Right kidney (tissue), 1 donor: Measurements from ENCODE around the gene CEMIP.
A peak's percentile ranks its signal among the peaks of the same experiment; 100 is the strongest.

Experiments
- DNase-seq: peaks from one replicate; pipeline ENCODE4 v3.0.0-alpha.2; 2016

CEMIP gene

GRCh38 chr15:80929689-80930088, 150.5 kb downstream of the CEMIP start:
- no peak for DNase-seq

GRCh38 chr15:80931191-80931590, 152.0 kb downstream of the CEMIP start:
- no peak for DNase-seq

GRCh38 chr15:80931721-80932512, 152.7 kb downstream of the CEMIP start:
- DNase-seq = no peak

- no peak for DNase-seq
Observed at GRCh38 chr15:80932513-80932815, 153.3 kb downstream of the CEMIP start.

- peak; percentile 11 for DNase-seq
Observed at GRCh38 chr15:80932989-80933388, 153.8 kb downstream of the CEMIP start.

- no peak for DNase-seq
Observed at GRCh38 chr15:80934761-80935221, 155.6 kb downstream of the CEMIP start.

- DNase-seq = no peak
Observed at GRCh38 chr15:80936288-80937078, 157.3 kb downstream of the CEMIP start.

GRCh38 chr15:80937718-80938117, 158.5 kb downstream of the CEMIP start:
- no peak for DNase-seq

- DNase-seq = no peak
Observed at GRCh38 chr15:80939216-80939615, 160.0 kb downstream of the CEMIP start.

GRCh38 chr15:80940331-80940730, 161.2 kb downstream of the CEMIP start:
- DNase-seq = no peak

- DNase-seq = no peak
Observed at GRCh38 chr15:80940851-80941250, 161.7 kb downstream of the CEMIP start.

- no peak for DNase-seq
Observed at GRCh38 chr15:80942266-80942665, 163.1 kb downstream of the CEMIP start.

- no peak for DNase-seq
Observed at GRCh38 chr15:80942746-80943565, 163.8 kb downstream of the CEMIP start.

- no peak for DNase-seq
Observed at GRCh38 chr15:80944818-80945217, 165.6 kb downstream of the CEMIP start.

- no peak for DNase-seq
Observed at GRCh38 chr15:80945605-80946004, 166.4 kb downstream of the CEMIP start.

GRCh38 chr15:80946576-80946975, 167.4 kb downstream of the CEMIP start:
- no peak for DNase-seq

- DNase-seq = no peak
Observed at GRCh38 chr15:80948651-80949292, 169.6 kb downstream of the CEMIP start.

- DNase-seq = no peak
Observed at GRCh38 chr15:80949756-80950155, 170.6 kb downstream of the CEMIP start.

- no peak for DNase-seq
Observed at GRCh38 chr15:80950291-80951078, 171.3 kb downstream of the CEMIP start.

- no peak for DNase-seq
Observed at GRCh38 chr15:80951941-80952340, 172.8 kb downstream of the CEMIP start.
